GM12873 (cell line): ENCODE measurements around the gene NSD2.

Source experiments
- CTCF ChIP-seq: IDR thresholded peaks from 2 replicates; pipeline ENCODE4 v1.5.1; 2012; ENCODE audit warnings: low read depth, mild to moderate bottlenecking, moderate library complexity, low read length, control low read depth; ENCODE audit not compliant: insufficient read depth; ENCODE audit errors: missing control alignments

The NSD2 gene

DNA sequence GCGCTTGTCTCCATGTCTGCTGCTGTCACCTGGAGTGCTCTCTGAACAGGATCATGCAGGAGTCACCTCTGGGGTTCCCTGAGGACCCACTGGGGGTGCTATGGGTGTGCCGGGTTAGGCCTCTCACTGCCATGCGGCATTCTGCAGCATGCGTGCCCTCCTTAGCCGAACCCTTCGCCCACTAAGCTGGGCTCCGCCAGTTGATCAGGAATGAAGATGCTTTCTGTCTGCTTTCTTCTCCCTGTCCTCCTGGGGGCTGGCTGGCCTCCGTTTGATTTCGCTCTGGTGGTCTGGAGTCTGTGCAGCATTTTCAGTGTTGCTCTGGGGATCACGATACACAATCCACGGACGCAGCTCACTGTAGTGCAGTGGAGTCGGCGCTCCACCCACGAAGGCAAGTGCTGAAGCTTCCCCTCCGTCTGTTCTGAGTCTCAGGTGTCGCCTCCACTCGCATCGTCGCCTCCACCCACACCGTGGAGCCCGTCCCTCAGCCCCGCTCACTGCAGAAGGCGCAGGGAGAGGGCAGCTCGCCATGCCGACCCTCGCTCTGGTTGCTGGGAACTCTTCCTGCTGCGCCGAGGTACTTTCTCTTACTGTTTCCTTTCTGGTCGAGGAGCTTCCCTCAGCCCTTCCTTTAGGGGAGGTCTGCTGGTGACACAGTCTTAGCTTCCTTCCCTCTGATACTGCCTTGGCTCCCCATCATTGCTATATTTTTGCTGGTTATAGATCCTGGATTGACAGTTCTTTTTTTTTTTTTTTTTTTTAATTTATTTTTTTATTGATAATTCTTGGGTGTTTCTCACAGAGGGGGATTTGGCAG, 44.5 kb upstream of the NSD2 start:
- TF ChIP-seq CTCF, result no peak

GRCh38 chr4:1830234-1830633, 41.0 kb upstream of the NSD2 start:
- no peak for TF ChIP-seq CTCF

DNA sequence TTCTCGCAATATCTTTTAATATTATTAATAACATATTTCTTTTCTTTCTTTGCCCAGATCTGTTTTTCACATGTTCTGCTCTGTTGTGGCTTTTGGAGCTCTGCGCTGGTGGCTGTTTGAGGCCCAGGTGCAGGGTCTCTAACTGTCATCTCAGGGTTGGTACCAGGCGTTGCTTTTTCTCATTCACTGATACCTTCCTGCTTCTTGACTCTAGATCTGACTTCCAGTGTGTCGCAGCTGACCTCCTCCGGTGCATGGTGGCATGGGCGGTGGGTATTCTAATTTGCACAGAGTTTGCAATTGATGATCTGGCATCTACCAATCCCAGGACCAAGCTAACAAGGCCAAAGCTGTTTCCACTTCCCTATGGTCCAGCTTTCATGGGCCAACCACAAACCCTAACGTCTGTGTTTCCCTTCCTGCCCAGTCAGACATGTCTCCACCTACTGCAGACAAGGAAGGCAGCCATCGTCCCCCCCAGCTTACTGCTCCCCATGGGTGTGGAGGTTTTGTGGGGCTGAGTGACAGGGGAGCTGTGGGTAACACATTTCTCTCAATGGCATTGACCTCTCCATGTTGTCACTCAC, 40.5 kb upstream of the NSD2 start:
- TF ChIP-seq CTCF, result no peak

GRCh38 chr4:1831331-1831730, 39.9 kb upstream of the NSD2 start:
- TF ChIP-seq CTCF, result no peak

GRCh38 chr4:1832690-1833089, 38.5 kb upstream of the NSD2 start:
- no peak for TF ChIP-seq CTCF

GRCh38 chr4:1833307-1834046, 37.7 kb upstream of the NSD2 start:
- no peak for TF ChIP-seq CTCF

DNA sequence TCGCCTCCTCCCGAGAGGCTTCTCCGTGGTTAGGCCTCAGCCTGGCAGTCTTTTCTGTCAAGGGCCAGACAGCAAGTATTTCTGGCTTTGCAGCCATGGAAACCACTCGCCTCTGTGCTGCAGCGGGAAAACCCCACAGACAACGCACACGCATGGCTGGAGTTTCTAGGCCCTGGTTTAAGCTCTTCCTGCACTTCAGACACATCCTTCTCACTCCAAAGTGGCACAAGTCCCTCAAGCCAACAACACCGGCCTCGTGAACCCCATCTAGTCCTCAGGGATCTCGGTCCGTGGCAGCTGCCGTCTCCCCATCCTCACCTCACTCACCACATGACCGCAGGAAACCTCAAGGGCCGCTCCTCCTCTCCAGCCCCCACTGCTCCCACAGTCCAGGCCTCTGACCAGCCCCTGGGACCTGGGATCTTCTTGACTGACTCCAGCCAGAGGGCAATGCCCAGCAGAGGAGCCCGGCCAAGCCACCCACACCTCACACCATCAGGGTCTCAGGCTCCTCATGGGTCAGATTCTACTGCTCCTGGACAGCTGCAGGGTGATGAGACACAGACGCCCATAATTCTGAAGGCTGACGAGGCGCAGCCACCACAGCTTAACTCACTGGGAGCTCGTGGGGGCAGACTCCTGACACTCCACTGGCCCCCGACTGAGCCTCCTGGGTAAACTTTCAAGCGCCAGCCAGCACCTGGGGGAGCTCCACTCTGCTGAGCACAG, 37.0 kb upstream of the NSD2 start:
- TF ChIP-seq CTCF, result no peak
